A673 (cell line): ENCODE measurements around the gene AKR1C4. TPM values are rescaled to one million over a fixed set of nuclear protein-coding genes. Genes with fewer than 3 reads are reported as not detected.
A peak's percentile ranks its signal among the peaks of the same experiment; 100 is the strongest.

Experiments used
- BruUV-seq: library from RNA; stranded (reverse); fragments of 400-500 nt; replicated peaks from 2 replicates; lab custom pipeline; 2021; lab: Mats Ljungman, UMichigan
- CTCF ChIA-PET: fragments of 300-600 bp; sonication (Branson Sonifier 250); formaldehyde crosslinking; loops from one replicate; lab custom pipeline; 2022; ENCODE audit warnings: antibody characterized with exemption; lab: Charles Lee
- POLR2A ChIA-PET: fragments of 300-600 bp; sonication (Branson Sonifier 250); formaldehyde crosslinking; loops from one replicate; lab custom pipeline; 2022; ENCODE audit warnings: antibody characterized with exemption; ENCODE audit not compliant: low non-redundant PET; lab: Charles Lee
- DNase-seq: peaks from one replicate; pipeline ENCODE4 v3.0.0-alpha.2; 2015; ENCODE audit warnings: low spot score
- H3K27ac ChIP-seq: fragments of 200-600 bp; sonication (generic); 2 replicates; pipeline ENCODE4 v1.5.1; 2016; ENCODE audit warnings: mixed run types, low read depth, mild to moderate bottlenecking, mixed read lengths, antibody characterized with exemption, low read length; ENCODE audit not compliant: poor library complexity, severe bottlenecking
- H3K27me3 ChIP-seq: fragments of 200-600 bp; sonication (generic); replicated peaks from 2 replicates; pipeline ENCODE4 v1.6.1; 2017; ENCODE audit warnings: mixed run types, low read depth, mild to moderate bottlenecking, mixed read lengths, antibody characterized with exemption, low read length; ENCODE audit not compliant: insufficient read depth, poor library complexity
- H3K36me3 ChIP-seq: fragments of 200-600 bp; sonication (generic); 2 replicates; pipeline ENCODE4 v1.6.1; 2016; ENCODE audit warnings: mixed run types, mild to moderate bottlenecking, mixed read lengths, antibody characterized with exemption, low read length; ENCODE audit not compliant: insufficient read depth, poor library complexity, severe bottlenecking
- H3K4me1 ChIP-seq: fragments of 200-600 bp; sonication (generic); 2 replicates; pipeline ENCODE4 v1.6.1; 2017; ENCODE audit warnings: mixed run types, mild to moderate bottlenecking, mixed read lengths, antibody characterized with exemption, low read length; ENCODE audit not compliant: insufficient read depth, poor library complexity, severe bottlenecking
- H3K4me3 ChIP-seq: fragments of 200-600 bp; sonication (generic); 2 replicates; pipeline ENCODE4 v1.5.1; 2016; ENCODE audit warnings: low read depth, mixed run types, mild to moderate bottlenecking, mixed read lengths, low read length; ENCODE audit not compliant: poor library complexity, severe bottlenecking
- H3K9me3 ChIP-seq: fragments of 200-600 bp; sonication (generic); 2 replicates; pipeline ENCODE4 v1.6.1; 2016; ENCODE audit warnings: mixed run types, low read depth, mild to moderate bottlenecking, mixed read lengths, antibody characterized with exemption, low read length; ENCODE audit not compliant: poor library complexity, severe bottlenecking
- EZH2 ChIP-seq: fragments of 200-600 bp; sonication (generic); IDR thresholded peaks from 2 replicates; pipeline ENCODE4 v1.6.1; 2017; ENCODE audit warnings: borderline replicate concordance, low read depth, mild to moderate bottlenecking, mixed read lengths, antibody characterized with exemption, low read length; ENCODE audit not compliant: poor library complexity, severe bottlenecking
- intact Hi-C: fragments of 100-400 bp; cut with micrococcal nuclease; formaldehyde crosslinking; loops from one replicate; pipeline ENCODE4 v1.10.0; 2022; ENCODE audit not compliant: unreplicated experiment
- total RNA-seq: library from RNA; stranded (reverse); gene quantifications from 2 replicates; pipeline ENCODE4 v1.2.3, GENCODE V29; 2021
- TF ChIP-seq, protein P1 (sequence below): fragments of 300-800, 200-600 bp; sonication (generic); conservative IDR thresholded peaks from 2 replicates; pipeline ENCODE4 v1.5.1; 2017; ENCODE audit warnings: low read depth, mild to moderate bottlenecking, antibody characterized with exemption, low read length, moderate library complexity, mixed read lengths

The AKR1C4 gene
- total RNA-seq, 1 experiment from 2014 or later, result not detected

DNA sequence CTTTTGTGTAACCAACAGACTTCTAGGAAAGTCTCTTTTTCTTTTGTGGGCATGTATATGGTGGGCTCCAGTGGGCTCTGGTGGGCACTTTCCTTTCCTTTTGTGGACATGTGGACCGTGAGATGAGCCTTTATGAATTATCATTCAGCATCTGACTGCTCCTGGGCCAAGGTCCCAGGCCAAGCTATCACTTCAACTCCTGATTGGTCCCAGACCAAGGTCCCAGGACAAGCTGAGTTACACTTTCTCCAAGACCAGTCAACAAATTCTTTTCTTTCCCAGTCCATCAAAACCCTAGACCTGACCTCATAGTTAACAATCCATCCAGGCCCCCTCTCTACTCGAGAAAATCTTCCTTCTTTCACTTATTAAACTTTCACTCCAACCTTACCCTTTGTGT, 12.7 kb upstream of the AKR1C4 start:
- H3K36me3 ChIP-seq, result no peaks in the 10 kb centered on the region
- no peak for DNase-seq
- peaks cover 14% of the 10 kb centered on the region for H3K4me1 ChIP-seq
- H3K4me3 ChIP-seq, result no peak overlapping the region
- H3K27me3 ChIP-seq, result no peaks in the 10 kb centered on the region
- H3K27ac ChIP-seq, result peak overlapping the region; percentile 17
- ChIA-PET POLR2A (no interaction called here), CTCF (interaction anchor here (0.6 kb wide), 1 partner anchor 258 kb away, joined by 9 read pairs; no protein-coding TSS in a partner anchor)
- intact Hi-C loops, result no loop called here
- BruUV-seq, result no TSS peak
- TF ChIP-seq EZH2, result no peak
- TF ChIP-seq, protein P1, sequence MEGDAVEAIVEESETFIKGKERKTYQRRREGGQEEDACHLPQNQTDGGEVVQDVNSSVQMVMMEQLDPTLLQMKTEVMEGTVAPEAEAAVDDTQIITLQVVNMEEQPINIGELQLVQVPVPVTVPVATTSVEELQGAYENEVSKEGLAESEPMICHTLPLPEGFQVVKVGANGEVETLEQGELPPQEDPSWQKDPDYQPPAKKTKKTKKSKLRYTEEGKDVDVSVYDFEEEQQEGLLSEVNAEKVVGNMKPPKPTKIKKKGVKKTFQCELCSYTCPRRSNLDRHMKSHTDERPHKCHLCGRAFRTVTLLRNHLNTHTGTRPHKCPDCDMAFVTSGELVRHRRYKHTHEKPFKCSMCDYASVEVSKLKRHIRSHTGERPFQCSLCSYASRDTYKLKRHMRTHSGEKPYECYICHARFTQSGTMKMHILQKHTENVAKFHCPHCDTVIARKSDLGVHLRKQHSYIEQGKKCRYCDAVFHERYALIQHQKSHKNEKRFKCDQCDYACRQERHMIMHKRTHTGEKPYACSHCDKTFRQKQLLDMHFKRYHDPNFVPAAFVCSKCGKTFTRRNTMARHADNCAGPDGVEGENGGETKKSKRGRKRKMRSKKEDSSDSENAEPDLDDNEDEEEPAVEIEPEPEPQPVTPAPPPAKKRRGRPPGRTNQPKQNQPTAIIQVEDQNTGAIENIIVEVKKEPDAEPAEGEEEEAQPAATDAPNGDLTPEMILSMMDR, result no peak
- no peaks in the 10 kb centered on the region for H3K9me3 ChIP-seq

DNA sequence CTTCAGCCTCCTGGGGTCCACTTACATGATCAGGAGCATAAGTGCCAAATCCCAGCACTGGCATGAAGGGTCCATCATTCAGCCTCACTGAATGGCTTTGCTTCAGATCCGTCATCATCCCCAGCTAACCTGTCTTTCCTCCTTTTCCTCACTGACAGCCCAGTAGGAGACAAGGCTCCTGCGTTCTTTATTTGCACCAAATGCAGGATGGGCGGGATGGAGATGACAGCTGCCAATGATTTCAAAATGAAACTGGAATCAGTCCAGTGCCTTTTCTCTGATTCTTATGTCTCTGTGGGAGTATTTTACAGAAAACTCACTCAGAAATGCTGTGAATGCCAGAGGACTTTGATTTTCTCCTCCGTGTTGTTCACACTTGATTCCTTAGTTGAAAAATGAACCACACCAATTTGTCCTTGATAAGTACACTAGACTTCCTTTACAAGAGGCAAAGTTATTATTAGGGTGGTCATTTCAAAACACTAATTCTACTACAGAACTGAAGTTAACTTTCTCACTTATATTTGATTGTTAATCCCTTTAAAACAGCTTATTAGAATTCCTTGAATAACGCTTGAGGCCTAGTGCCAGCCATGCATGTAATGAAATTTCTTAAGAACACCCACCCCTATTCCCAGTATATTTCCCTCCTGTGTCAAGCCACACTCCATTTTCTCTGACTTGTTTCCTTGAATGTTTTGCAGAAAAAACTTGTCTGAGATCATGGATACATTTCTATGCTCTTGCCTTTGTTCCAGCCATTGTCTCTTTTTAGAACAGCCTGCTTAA, 11.5 kb upstream of the AKR1C4 start, which contains the start of gene AKR1C8:
Gene AKR1C8 (minus strand): TSS at position 164 of the 789 bp plus-strand sequence. CDS start 46 bp downstream, at position 118.
- CTCF ChIA-PET, result no interaction called here
- no TSS peak for BruUV-seq
- Histone ChIP-seq H3K4me3 (no peak within 1 kb of the TSS), H3K4me1 (peaks cover 14% of the 10 kb centered on the region), H3K27ac (peak within 1 kb of the TSS; percentile 66), H3K36me3 (no peaks in the 10 kb centered on the region), H3K9me3 (no peaks in the 10 kb centered on the region), H3K27me3 (no peaks in the 10 kb centered on the region)
- POLR2A ChIA-PET, result no interaction called here
- TF ChIP-seq, protein P1, result no peak
- TF ChIP-seq EZH2, result no peak
- DNase-seq, result peak; percentile 40
- intact Hi-C loops, result no loop called here

GRCh38 chr10:5187867-5188266, 8.8 kb upstream of the AKR1C4 start:
- no peak overlapping the region for H3K4me3 ChIP-seq
- peaks cover 14% of the 10 kb centered on the region for H3K4me1 ChIP-seq
- ChIA-PET CTCF (no interaction called here), POLR2A (no interaction called here)
- no peaks in the 10 kb centered on the region for H3K36me3 ChIP-seq
- H3K9me3 ChIP-seq, result no peaks in the 10 kb centered on the region
- TF ChIP-seq EZH2, result no peak
- TF ChIP-seq, protein P1, result no peak
- no peak for DNase-seq
- BruUV-seq, result no TSS peak
- intact Hi-C loops, result no loop called here
- no peaks in the 10 kb centered on the region for H3K27me3 ChIP-seq
- no peak overlapping the region for H3K27ac ChIP-seq
